Esophagus muscularis mucosa (tissue), 3 donors: ENCODE measurements around the gene UFD1.

Experiments used
- POLR2A ChIP-seq: fragments of 450-650 bp; IDR thresholded peaks from one replicate; pipeline ENCODE4 v1.6.1; 2017; ENCODE audit warnings: antibody characterized with exemption, moderate library complexity, mild to moderate bottlenecking, low read depth
- POLR2AphosphoS5 ChIP-seq, 2 donors: sonication (generic); formaldehyde crosslinking; IDR thresholded peaks; one replicate each; pipeline ENCODE4 v1.6.1; 2017; ENCODE audit warnings: antibody characterized with exemption in 2 of 2
- TF ChIP-seq, protein P1 (sequence below), 3 experiments: fragments of 200-600 bp in 2 of 3; fragments of 450-650 bp in 1 of 3; sonication (generic) in 2 of 3; IDR thresholded peaks; one replicate each; pipeline ENCODE4 v1.5.1; 2017 to 2019; ENCODE audit warnings: antibody characterized with exemption in 3 of 3, mild to moderate bottlenecking in 2 of 3, moderate library complexity in 1 of 3

DNA sequence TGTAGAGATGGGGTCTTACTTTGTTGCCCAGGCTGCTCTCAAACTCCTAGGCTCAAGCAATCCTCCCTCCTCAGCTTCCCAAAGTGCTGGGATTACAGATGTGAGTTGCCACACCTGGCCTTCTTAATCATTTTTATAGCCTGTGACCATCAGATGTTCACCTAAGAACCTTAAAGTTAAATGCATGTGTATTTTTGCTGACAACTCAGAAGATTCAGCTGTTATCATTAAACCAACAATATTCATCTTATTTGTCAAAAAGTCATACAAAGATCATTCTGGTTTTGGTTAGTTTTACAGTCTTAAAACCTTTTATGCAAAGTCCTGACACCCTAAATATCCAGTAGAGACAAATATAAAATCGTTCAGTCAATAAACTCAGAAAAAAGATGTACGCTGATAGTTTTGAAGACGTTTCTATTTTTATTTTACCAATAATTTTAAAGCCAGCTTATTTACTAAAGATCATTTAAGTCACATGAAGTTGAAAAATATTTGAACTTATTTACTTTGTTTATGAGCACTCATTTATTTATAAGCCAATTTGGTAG, 23.0 kb upstream of the UFD1 start:
- no peak for TF ChIP-seq POLR2A
- TF ChIP-seq, protein P1, sequence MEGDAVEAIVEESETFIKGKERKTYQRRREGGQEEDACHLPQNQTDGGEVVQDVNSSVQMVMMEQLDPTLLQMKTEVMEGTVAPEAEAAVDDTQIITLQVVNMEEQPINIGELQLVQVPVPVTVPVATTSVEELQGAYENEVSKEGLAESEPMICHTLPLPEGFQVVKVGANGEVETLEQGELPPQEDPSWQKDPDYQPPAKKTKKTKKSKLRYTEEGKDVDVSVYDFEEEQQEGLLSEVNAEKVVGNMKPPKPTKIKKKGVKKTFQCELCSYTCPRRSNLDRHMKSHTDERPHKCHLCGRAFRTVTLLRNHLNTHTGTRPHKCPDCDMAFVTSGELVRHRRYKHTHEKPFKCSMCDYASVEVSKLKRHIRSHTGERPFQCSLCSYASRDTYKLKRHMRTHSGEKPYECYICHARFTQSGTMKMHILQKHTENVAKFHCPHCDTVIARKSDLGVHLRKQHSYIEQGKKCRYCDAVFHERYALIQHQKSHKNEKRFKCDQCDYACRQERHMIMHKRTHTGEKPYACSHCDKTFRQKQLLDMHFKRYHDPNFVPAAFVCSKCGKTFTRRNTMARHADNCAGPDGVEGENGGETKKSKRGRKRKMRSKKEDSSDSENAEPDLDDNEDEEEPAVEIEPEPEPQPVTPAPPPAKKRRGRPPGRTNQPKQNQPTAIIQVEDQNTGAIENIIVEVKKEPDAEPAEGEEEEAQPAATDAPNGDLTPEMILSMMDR (IDR thresholded peaks at IDR 0.05), result no peak
- no peak for TF ChIP-seq POLR2AphosphoS5 (IDR thresholded peaks at IDR 0.05)
